Natural killer cell (primary cell): ENCODE measurements around the gene SLC12A7. TPM values are rescaled to one million over a fixed set of nuclear protein-coding genes. Genes with fewer than 3 reads are reported as not detected.
A peak's percentile ranks its signal among the peaks of the same experiment; 100 is the strongest.

Source experiments
- ATAC-seq, 3 donors: fragments of 150-1000 bp in 2 of 3; fragments of 200-7000 bp in 1 of 3; cut with Tn5 transposase; 1 replicate in 1 of 3; 2 replicates in 2 of 3; pipeline ENCODE4 v1.10.0; 2021; ENCODE audit warnings: mild to moderate bottlenecking in 2 of 3, moderate library complexity in 2 of 3
- DNase-seq, 2 donors: peaks; one replicate each; pipeline versions ENCODE4 v3.0.0 to v3.0.0-alpha.2; 2013 to 2021; ENCODE audit warnings: mixed read lengths in 1 of 2
- H3K27ac ChIP-seq: one replicate; pipeline ENCODE4 v1.5.1; 2013; ENCODE audit warnings: mild to moderate bottlenecking, low read length
- H3K27me3 ChIP-seq: one replicate; pipeline ENCODE4 v1.6.1; 2013; ENCODE audit warnings: low read length; ENCODE audit not compliant: control insufficient read depth, insufficient read depth
- H3K36me3 ChIP-seq: one replicate; pipeline ENCODE4 v1.6.1; 2013; ENCODE audit warnings: low read length; ENCODE audit not compliant: control insufficient read depth, insufficient read depth
- H3K4me1 ChIP-seq: one replicate; pipeline ENCODE4 v1.6.1; 2013; ENCODE audit warnings: low read length; ENCODE audit not compliant: control insufficient read depth, insufficient read depth
- H3K4me3 ChIP-seq: one replicate; pipeline ENCODE4 v1.5.1; 2013; ENCODE audit warnings: low read length
- H3K9me3 ChIP-seq: one replicate; pipeline ENCODE4 v1.6.1; 2013; ENCODE audit warnings: low read length; ENCODE audit not compliant: control insufficient read depth, insufficient read depth
- H3K27ac Mint-ChIP-seq, 2 donors: one replicate each; pipeline ENCODE4 v1.8.0; 2022; ENCODE audit warnings: mild to moderate bottlenecking in 2 of 2, mixed read lengths in 2 of 2, moderate library complexity in 1 of 2
- H3K27me3 Mint-ChIP-seq, 2 donors: one replicate each; pipeline ENCODE4 v1.8.0; 2022; ENCODE audit warnings: low read depth in 2 of 2, mixed read lengths in 2 of 2
- H3K36me3 Mint-ChIP-seq: one replicate; pipeline ENCODE4 v1.8.0; 2022; ENCODE audit warnings: mixed read lengths
- H3K4me1 Mint-ChIP-seq, 2 donors: one replicate each; pipeline ENCODE4 v1.8.0; 2022; ENCODE audit warnings: mixed read lengths in 2 of 2
- H3K4me3 Mint-ChIP-seq: one replicate; pipeline ENCODE4 v1.8.0; 2022; ENCODE audit warnings: mild to moderate bottlenecking, moderate library complexity, mixed read lengths
- H3K9me3 Mint-ChIP-seq, 2 donors: one replicate each; pipeline ENCODE4 v1.8.0; 2022; ENCODE audit warnings: mixed read lengths in 2 of 2
- CTCF ChIP-seq: fragments of 200-600 bp; IDR thresholded peaks from one replicate; pipeline ENCODE4 v1.8.0; 2022; ENCODE audit warnings: antibody characterized with exemption
- WGBS: methylation state at CpG from one replicate; pipeline ENCODE4 v1.1.7; 2013; ENCODE audit warnings: missing lambda C conversion rate; ENCODE audit not compliant: insufficient coverage; 5-methylcytosine and 5-hydroxymethylcytosine counted together
- intact Hi-C: fragments of 100-400 bp; cut with micrococcal nuclease; formaldehyde crosslinking; loops from one replicate; pipeline ENCODE4 v1.14.2; 2022
- total RNA-seq, 4 donors: library from RNA; stranded (reverse); fragments of 120-200 nt in 1 of 4; gene quantifications; one replicate each; pipeline versions ENCODE4 v1.2.3 to v1.2.4, GENCODE V29; 2013 to 2022

The SLC12A7 gene
- total RNA-seq, 3 donors from 2014 or later (not counting 1 experiment from before 2014, with no cell fraction given), result 53.2 to 92.5 (median 81.3) TPM

GRCh38 chr5:1152771-1153282 is 41.0 kb upstream of the SLC12A7 start:
- H3K36me3 Mint-ChIP-seq, result no peaks in the 10 kb centered on the region
- Histone ChIP-seq H3K27ac (peak overlapping the region; percentile 73), H3K9me3 (peaks cover 3% of the 10 kb centered on the region), H3K4me3 (no peak overlapping the region), H3K4me1 (peaks cover 59% of the 10 kb centered on the region), H3K27me3 (peaks cover 5% of the 10 kb centered on the region), H3K36me3 (no peaks in the 10 kb centered on the region)
- no peaks in the 10 kb centered on the region for H3K9me3 Mint-ChIP-seq
- DNase-seq (no peak), ATAC-seq (no peak)
- peaks cover 31 to 44% of the 10 kb centered on the region in 2 donors for H3K4me1 Mint-ChIP-seq
- WGBS, result 88% methylated on average over 11 of the region's 15 CpGs
- intact Hi-C loops, result loop anchor here (5.0 kb wide), 1 partner anchor 46 kb away; no protein-coding TSS in a partner anchor
- H3K27ac Mint-ChIP-seq, result peak overlapping the region; percentile 3 to 25
- H3K4me3 Mint-ChIP-seq, result peak overlapping the region; percentile 73
- peaks cover 0 to 15% of the 10 kb centered on the region in 2 donors for H3K27me3 Mint-ChIP-seq
- TF ChIP-seq CTCF, result no peak

- peak; percentile 42 to 47 for DNase-seq
- H3K9me3 Mint-ChIP-seq, result no peaks in the 10 kb centered on the region
- H3K4me3 ChIP-seq, result no peak overlapping the region
- peak overlapping the region; percentile 73 for H3K4me3 Mint-ChIP-seq
- TF ChIP-seq CTCF, result no peak
- H3K36me3 Mint-ChIP-seq, result no peaks in the 10 kb centered on the region
- intact Hi-C loops, result loop anchor here (5.0 kb wide), 1 partner anchor 45 kb away; no protein-coding TSS in a partner anchor
- 11% methylated on average over 10 of the region's 10 CpGs for WGBS
- peaks cover 3% of the 10 kb centered on the region for H3K9me3 ChIP-seq
- ATAC-seq, result peak; percentile 67 to 80 (median 70)
- H3K27me3 Mint-ChIP-seq, result peaks cover 0 to 9% of the 10 kb centered on the region in 2 donors
- peaks cover 31 to 37% of the 10 kb centered on the region in 2 donors for H3K4me1 Mint-ChIP-seq
- H3K27ac ChIP-seq, result peak overlapping the region; percentile 73
- peak overlapping the region; percentile 3 to 25 for H3K27ac Mint-ChIP-seq
- peaks cover 59% of the 10 kb centered on the region for H3K4me1 ChIP-seq
- H3K36me3 ChIP-seq, result no peaks in the 10 kb centered on the region
- H3K27me3 ChIP-seq, result peaks cover 5% of the 10 kb centered on the region
These were observed 40.3 kb upstream of the SLC12A7 start for GRCh38 chr5:1152156-1152555.

GRCh38 chr5:1151316-1151715 is 39.5 kb upstream of the SLC12A7 start:
- H3K36me3 Mint-ChIP-seq, result no peaks in the 10 kb centered on the region
- TF ChIP-seq CTCF, result no peak
- no peak overlapping the region for H3K27ac ChIP-seq
- WGBS, result 89% methylated on average over 10 of the region's 10 CpGs
- DNase-seq (no peak), ATAC-seq (no peak)
- peaks cover 31 to 34% of the 10 kb centered on the region in 2 donors for H3K4me1 Mint-ChIP-seq
- H3K4me1 ChIP-seq, result peaks cover 50% of the 10 kb centered on the region
- no peaks in the 10 kb centered on the region for H3K9me3 Mint-ChIP-seq
- H3K4me3 Mint-ChIP-seq, result no peak overlapping the region
- intact Hi-C loops, result loop anchor here (5.0 kb wide), 1 partner anchor 44 kb away; no protein-coding TSS in a partner anchor
- H3K27ac Mint-ChIP-seq, result peak overlapping the region in 1 of 2 donors; percentile 36
- no peaks in the 10 kb centered on the region for H3K9me3 ChIP-seq
- H3K36me3 ChIP-seq, result no peaks in the 10 kb centered on the region
- peaks cover 0 to 4% of the 10 kb centered on the region in 2 donors for H3K27me3 Mint-ChIP-seq
- H3K4me3 ChIP-seq, result no peak overlapping the region
- H3K27me3 ChIP-seq, result no peaks in the 10 kb centered on the region
